Fibroblast of skin of abdomen (primary cell): Measurements from ENCODE around the gene GRIN3A.
"Not testable (repeated sequence)": the region's sequence is repeated elsewhere in the genome, so short reads cannot be mapped to it uniquely, and the experiment has no call there.

Experiments used
- DNase-seq: peaks from one replicate; pipeline ENCODE4 v3.0.0-alpha.2; 2013

The GRIN3A gene

DNA sequence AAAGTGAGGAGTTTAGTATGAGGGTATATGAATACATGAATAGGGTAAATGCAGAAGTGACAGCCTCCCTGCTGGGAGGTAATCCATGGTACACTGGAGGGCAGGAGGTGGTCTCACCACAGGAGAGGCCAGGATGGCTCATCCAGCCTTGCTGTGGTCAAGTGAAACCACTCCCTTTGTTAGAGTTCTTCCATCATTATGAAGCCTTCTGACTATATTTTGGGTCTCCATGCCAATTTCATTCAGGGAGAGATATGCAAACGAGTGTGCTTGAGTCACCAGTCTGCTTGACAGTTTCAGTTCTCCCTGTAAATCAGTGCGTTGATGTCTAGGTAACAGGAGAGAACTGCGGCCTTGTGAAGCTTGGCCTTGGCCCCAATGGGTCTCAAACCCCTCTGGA is 160.1 kb downstream of the GRIN3A start:
- DNase-seq, result no peak

GRCh38 chr9:101574731-101575333 is 163.6 kb downstream of the GRIN3A start:
- DNase-seq, result peak; percentile 42

DNA sequence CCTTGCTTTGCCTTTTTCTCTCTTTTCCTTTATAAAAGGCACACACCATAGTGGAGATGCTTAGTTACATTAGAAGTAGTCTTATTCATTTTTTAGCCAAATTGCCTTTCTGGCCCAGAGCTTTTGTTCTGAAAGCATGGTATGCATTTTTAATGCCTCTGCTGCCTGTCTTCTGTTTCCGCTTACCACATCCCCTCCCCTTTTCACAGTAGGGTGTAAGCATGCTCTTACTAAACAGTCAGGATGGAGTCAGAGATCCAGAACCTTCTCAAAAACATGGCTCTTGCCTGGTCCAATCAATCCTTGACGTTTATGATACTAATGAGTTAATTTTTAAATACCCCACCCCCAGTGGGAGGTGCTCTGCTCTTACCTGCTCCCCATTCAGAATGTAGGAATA is 166.1 kb downstream of the GRIN3A start:
- no peak for DNase-seq

- DNase-seq, result no peak
These were observed 167.3 kb downstream of the GRIN3A start for GRCh38 chr9:101571114-101571513.

GRCh38 chr9:101569741-101570501 is 168.5 kb downstream of the GRIN3A start:
- DNase-seq, result no peak

- DNase-seq, result no peak
These were observed 170.6 kb downstream of the GRIN3A start for GRCh38 chr9:101567725-101568350.

GRCh38 chr9:101566904-101567724 is 171.3 kb downstream of the GRIN3A start:
- peak; percentile 40 for DNase-seq

DNA sequence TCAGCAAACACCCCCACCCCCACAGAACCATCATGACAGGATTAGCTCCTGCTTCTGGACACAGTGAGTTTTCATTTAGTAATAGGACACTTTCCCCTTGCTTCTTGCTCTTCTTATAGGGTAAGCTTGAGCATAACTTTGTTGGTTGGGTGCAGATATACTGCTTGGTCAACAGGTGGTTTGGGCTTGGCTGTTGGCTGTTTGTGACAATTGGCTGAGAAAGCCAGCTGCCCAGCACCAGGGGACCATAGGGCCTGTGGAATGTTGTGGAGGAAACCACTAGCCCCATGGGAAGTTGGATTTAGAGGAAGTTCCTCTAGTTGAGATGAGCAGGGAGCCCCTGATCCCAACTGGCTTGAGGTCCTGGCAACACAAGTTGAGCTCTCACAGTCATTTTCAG is 174.2 kb downstream of the GRIN3A start:
- no peak for DNase-seq

- DNase-seq, result no peak
These were observed 175.5 kb downstream of the GRIN3A start for GRCh38 chr9:101562966-101563365.

DNA sequence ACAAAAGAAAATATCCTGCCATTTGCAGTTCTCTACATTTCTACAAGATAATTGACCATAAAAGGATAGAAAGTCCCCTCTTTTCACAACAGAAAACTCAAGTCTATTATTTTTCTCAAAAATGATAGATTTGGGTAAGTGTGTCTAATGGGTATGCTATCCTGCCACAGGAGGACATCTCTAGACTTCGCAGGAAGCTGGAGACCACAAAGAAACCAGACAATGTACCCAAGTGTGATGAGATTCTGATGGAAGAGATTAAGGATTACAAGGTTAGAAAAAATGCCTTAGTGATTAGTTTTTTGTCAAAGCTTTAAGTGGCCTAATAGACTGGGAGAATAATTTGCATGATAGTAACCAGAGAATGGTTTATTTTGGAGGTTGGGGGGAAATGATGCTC is 176.7 kb downstream of the GRIN3A start:
- no peak for DNase-seq

GRCh38 chr9:101549472-101550098 is 188.9 kb downstream of the GRIN3A start:
- not testable (repeated sequence) for DNase-seq

GRCh38 chr9:101543098-101543735 is 195.2 kb downstream of the GRIN3A start:
- no peak for DNase-seq

DNA sequence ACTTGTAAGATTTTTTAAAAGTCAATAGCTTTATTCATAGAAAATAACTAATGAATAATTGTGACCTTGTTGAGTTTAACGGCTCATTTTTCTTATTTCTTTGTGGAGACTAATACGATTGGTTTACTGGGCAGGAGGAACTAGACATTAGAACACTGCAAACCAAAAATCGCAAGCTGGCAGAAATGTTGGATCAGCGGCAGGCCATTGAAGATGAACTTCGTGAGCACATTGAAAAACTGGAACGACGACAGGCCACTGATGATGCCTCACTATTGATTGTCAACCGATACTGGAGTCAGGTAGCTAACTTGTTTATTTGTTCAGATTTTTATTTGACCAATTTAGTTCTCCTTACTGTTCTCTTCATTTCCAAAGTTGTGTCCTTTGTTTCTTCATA is 198.4 kb downstream of the GRIN3A start:
- no peak for DNase-seq

DNA sequence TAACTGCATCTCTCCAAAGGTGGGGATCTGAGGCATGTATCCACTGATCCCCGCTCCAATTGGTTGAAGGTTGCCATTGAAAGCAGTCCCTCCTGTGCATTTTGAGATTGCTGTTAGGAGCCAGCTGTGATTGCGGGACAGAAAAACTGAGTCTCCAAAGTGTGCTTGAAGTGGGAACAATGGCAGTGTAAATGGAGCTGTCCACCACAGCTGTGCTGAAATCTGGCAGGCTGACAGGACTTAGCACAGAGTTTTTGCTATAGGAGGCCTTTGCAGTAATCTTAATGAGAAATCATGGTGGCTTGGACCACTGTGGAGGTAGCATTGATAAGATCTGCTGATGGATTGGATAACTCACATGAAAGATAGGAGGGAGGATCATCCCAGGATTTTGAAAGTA is 201.5 kb downstream of the GRIN3A start:
- peak; percentile 23 for DNase-seq

GRCh38 chr9:101536351-101536750 is 202.1 kb downstream of the GRIN3A start:
- peak; percentile 23 for DNase-seq

GRCh38 chr9:101533334-101534204 is 204.9 kb downstream of the GRIN3A start, which contains the start of gene RNF20:
Gene RNF20 (plus strand): TSS chr9:101533853. CDS start chr9:101535424, 1,571 bp downstream.
- peak; percentile 99 for DNase-seq

- DNase-seq, result peak; percentile 73
These were observed 208.3 kb downstream of the GRIN3A start for GRCh38 chr9:101530076-101530711.

- DNase-seq, result no peak
These were observed 210.4 kb downstream of the GRIN3A start for GRCh38 chr9:101528015-101528414.

DNA sequence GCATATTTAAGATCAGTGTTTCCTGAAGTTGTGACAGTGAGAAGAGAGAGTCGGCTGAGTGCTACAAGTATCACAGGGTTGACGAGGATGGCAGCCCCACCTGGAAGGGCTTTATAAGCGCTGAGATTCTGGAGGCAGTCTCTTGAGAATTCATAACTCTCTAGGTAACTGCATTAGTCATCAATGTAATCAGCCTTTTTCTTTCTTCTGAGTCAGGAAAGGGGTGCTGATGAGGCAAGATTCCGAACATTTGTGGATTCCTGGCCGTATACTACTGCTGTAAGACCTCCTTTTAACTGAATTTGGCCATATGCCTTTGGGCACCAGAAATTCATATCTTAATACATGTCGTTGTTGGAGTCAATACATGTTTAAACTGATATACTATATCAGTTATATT is 211.4 kb downstream of the GRIN3A start:
- no peak for DNase-seq

DNA sequence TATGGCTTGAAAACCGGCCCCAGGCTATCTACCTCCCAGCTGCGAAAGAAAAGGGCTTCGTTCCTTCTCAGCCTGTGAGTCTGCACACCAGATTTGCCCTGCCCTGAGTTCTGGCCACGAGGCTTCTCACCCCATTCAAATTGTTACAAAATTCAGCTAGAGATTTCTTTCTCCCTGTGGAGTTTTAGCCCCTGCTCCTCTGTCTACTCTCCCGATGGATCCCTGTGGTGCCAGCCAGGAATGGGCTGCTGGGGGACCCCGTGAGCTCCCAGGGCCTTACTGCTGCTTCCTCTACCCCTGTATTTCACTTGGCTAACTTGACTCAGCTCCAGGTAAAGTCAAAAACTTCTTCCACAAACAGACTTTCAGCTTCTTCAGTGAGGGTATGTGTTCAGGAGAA is 214.1 kb downstream of the GRIN3A start:
- no peak for DNase-seq
